ENCODE data around the gene C2orf68. TPM values are rescaled to one million over a fixed set of nuclear protein-coding genes. Genes with fewer than 3 reads are reported as not detected.
A peak's percentile ranks its signal among the peaks of the same experiment; 100 is the strongest.
"Not testable (repeated sequence)": the region's sequence is repeated elsewhere in the genome, so short reads cannot be mapped to it uniquely, and the experiment has no call there.

The C2orf68 gene
- total RNA-seq, 4 donors from 2014 or later, result 9.4 to 17.1 (median 14.7) TPM

DNA sequence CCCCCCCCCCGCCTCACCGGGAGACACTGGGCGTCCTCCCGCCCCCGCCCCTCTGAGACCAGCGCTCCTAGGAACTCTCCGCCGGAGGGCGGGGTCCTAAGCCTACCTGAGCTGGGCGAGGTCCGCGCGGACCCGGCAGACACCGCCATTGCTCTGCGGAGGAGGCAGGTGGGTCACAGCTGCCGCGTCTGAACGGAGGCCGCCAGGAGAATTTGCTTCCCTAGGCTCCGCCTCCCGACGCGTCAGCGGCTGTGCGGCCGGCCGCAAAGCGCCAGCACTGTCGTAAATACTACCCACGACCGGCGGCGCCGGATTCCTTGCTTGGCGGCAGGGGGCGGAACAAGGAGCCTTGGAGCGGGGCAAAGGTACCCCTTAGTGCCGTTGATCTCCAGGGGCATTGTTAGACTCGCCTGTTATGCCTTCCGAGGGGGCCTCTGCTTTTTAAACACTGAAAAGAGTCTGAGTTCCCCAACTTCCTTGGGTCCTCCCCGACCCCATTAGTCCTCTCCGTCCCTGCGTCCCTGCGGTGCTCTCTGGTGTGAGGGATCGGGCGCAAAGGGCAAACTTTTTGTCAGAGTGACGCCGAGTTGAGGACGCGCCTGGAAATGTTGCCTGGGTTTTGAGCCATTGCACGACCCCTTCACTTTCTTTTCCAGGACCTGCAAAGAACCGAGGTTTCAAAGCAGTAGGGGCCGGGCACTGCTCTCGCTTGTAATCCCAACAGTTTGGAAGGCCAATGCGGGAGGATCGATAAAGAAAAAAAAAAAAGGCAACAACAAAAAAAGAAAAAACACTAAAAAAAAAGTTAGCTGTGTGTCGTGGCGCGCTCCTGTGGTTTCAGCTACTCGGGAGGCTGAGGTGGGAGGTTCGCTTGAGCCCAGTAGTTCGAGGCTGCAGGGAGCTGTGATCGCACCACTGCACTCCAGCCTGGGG is 50.3 kb downstream of the C2orf68 start, which contains the start of gene GGCX:
Gene GGCX, minus strand, starts transcription at position 214 of the 933 bp plus-strand sequence. Its CDS starts 65 bp downstream, at position 149.
- H3K36me3 ChIP-seq, result peaks cover 5 to 29% (median 8%) of the 10 kb centered on the region in 3 donors
- TF ChIP-seq, protein P1, sequence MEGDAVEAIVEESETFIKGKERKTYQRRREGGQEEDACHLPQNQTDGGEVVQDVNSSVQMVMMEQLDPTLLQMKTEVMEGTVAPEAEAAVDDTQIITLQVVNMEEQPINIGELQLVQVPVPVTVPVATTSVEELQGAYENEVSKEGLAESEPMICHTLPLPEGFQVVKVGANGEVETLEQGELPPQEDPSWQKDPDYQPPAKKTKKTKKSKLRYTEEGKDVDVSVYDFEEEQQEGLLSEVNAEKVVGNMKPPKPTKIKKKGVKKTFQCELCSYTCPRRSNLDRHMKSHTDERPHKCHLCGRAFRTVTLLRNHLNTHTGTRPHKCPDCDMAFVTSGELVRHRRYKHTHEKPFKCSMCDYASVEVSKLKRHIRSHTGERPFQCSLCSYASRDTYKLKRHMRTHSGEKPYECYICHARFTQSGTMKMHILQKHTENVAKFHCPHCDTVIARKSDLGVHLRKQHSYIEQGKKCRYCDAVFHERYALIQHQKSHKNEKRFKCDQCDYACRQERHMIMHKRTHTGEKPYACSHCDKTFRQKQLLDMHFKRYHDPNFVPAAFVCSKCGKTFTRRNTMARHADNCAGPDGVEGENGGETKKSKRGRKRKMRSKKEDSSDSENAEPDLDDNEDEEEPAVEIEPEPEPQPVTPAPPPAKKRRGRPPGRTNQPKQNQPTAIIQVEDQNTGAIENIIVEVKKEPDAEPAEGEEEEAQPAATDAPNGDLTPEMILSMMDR (IDR thresholded peaks at IDR 0.05), result peak in 4 of 6 experiments; percentile 22 to 75 (median 58)
- TF ChIP-seq POLR2A (IDR thresholded peaks at IDR 0.05), result peak in 2 of 4 donors; percentile 63 to 87
- H3K27ac ChIP-seq, result peak within 1 kb of the TSS; percentile 83 to 91 (median 90)
- peak within 1 kb of the TSS; percentile 57 to 91 (median 78) for H3K4me3 ChIP-seq
- H3K9me3 ChIP-seq, result no peaks in the 10 kb centered on the region
- no peaks in the 10 kb centered on the region for H3K27me3 ChIP-seq
- intact Hi-C loops (cut with DNase I), result no loop called here
- 6 to 10% methylated on average over 12 to 31 of the region's 64 CpGs for WGBS, 2 donors
- H3K4me1 ChIP-seq, result peaks cover 16 to 29% (median 16%) of the 10 kb centered on the region in 3 donors
- DNase-seq, result peak; percentile 70

DNA sequence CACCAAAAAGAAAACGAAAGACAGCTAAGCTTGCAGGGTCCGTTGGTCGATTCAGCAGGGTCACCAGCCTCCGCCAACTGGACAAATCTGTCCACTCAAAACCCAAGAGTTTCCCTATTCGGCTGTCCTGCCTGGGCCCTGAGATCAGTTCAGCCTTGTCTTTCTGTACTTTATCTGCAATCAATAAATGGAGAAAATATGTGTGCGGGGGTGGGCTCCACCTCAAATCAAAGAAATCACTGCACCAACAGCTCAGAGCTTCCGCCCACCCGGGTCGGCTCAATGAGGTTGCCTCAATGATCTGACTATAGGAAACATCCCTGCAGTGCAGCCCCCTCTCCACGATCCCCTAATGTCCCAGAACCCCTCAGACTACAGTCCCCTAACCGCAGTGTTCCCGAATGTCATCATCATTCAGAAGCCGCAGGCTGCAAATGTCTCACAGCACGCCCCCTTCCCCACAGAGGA is 51.0 kb downstream of the C2orf68 start:
- WGBS, 2 donors, result 3 to 7% methylated on average over 9 to 11 of the region's 14 CpGs
- Histone ChIP-seq H3K4me3 (peak overlapping the region; percentile 57 to 91 (median 78)), H3K27me3 (no peaks in the 10 kb centered on the region), H3K4me1 (peaks cover 16 to 29% (median 16%) of the 10 kb centered on the region in 3 donors), H3K27ac (peak overlapping the region; percentile 83 to 91 (median 90)), H3K9me3 (no peaks in the 10 kb centered on the region), H3K36me3 (peaks cover 5 to 36% (median 8%) of the 10 kb centered on the region in 3 donors)
- DNase-seq, result no peak
- TF ChIP-seq, protein P1 (IDR thresholded peaks at IDR 0.05), result no peak
- no peak for TF ChIP-seq POLR2A (IDR thresholded peaks at IDR 0.05)
- intact Hi-C loops (cut with DNase I), result no loop called here

DNA sequence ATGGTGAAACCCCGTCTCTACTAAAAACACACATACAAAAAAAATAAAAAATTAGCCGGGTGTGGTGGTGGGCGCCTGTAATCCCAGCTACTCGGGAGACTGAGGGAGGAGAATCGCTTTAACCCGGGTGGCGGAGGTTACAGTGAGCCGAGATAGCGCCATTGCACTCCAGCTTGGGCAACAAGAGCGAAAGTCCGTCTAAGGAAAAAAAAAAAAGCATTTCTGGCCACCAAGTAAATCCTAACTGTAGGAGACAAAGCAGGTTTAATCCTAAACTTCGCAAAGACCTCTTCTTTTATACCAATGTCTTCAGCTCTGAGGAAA is 51.5 kb downstream of the C2orf68 start:
- WGBS, 2 donors, result 75 to 77% methylated on average over 11 to 12 of the region's 12 CpGs
- H3K27me3 ChIP-seq; DNase-seq; H3K9me3 ChIP-seq; intact Hi-C loops (cut with DNase I): not testable (repeated sequence)
- H3K36me3 ChIP-seq, result peaks cover 5 to 40% (median 8%) of the 10 kb centered on the region in 3 donors
- H3K4me3 ChIP-seq, result peak overlapping the region in 3 of 4 donors; percentile 72 to 91 (median 84)
- peaks cover 16 to 29% (median 16%) of the 10 kb centered on the region in 3 donors for H3K4me1 ChIP-seq
- H3K27ac ChIP-seq, result peak overlapping the region in 3 of 4 donors; percentile 83 to 91 (median 89)

DNA sequence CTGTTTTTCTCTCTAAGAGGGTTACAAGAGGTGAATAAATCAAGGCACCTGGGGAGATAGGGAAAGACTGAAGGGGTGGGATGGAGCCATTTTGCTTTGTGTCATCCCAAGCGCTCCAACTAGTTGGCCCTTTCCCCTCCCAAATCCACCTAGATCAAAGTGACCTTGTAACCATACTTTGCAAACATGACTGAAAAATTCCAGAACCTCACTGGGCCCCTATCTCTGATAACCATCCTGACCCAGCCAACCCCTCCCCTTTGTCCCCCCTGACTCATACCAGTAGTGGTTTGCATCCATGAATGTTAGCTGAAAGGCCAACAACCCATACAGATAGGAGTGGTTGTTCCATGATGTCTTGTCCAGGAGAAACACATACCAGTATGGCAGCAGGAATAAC is 53.7 kb downstream of the C2orf68 start:
- Histone ChIP-seq H3K9me3 (no peaks in the 10 kb centered on the region), H3K27me3 (no peaks in the 10 kb centered on the region), H3K4me1 (peaks cover 16 to 29% (median 16%) of the 10 kb centered on the region in 3 donors), H3K36me3 (peaks cover 13 to 62% (median 23%) of the 10 kb centered on the region in 3 donors), H3K4me3 (no peak overlapping the region), H3K27ac (no peak overlapping the region)
- intact Hi-C loops (cut with DNase I), result no loop called here
- DNase-seq, result no peak
- 93 to 100% methylated on average over 1 of the region's 1 CpG for WGBS, 2 donors
- TF ChIP-seq POLR2A (IDR thresholded peaks at IDR 0.05), result no peak
- TF ChIP-seq, protein P1 (IDR thresholded peaks at IDR 0.05), result no peak

DNA sequence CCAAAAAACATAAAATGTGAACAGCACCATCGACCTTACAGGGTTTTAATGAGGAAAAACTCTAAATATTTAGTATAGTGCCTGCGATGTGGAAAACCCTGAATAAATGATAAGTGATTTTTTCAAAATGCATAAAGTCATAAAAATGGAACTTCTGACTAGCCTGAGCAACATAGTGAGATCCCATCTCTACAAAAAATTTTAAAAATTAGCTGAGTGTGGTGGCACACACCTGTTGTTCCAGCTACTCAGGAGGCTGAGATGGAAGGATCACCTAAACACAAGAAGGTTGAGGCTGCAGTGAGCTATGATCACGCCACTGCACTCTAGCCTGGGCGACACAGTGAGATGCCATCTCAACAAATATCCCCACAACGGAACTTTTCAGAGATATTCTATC is 54.7 kb downstream of the C2orf68 start:
- DNase-seq, result no peak
- 94 to 95% methylated on average over 5 of the region's 5 CpGs for WGBS, 2 donors
- Histone ChIP-seq H3K36me3 (peaks cover 21 to 73% (median 31%) of the 10 kb centered on the region in 3 donors), H3K27me3 (no peaks in the 10 kb centered on the region), H3K9me3 (no peaks in the 10 kb centered on the region), H3K4me1 (peaks cover 15 to 30% (median 16%) of the 10 kb centered on the region in 3 donors), H3K27ac (no peak overlapping the region), H3K4me3 (no peak overlapping the region)
- TF ChIP-seq POLR2A (IDR thresholded peaks at IDR 0.05), result no peak
- TF ChIP-seq, protein P1 (IDR thresholded peaks at IDR 0.05), result no peak
- intact Hi-C loops (cut with DNase I), result no loop called here

Small RNA genes within 50 kb of the gene (small RNA-seq; reads per million reads assigned to genes)
- 0 reads per million in 4 donors for gene RN7SL126P

Other genes with a start within 250 kb of the C2orf68 start
- gene CAPG, start 201.7 kb downstream of the C2orf68 start, total RNA-seq, result 100 to 1,000 TPM; 185 to 301 (median 221) TPM
- under 1 TPM in 1 of 4 donors, not detected in 3; 0.50 TPM for gene SH2D6, start 193.4 kb downstream of the C2orf68 start, total RNA-seq
- 100 to 1,000 TPM in 2 of 4 donors, 10 to 100 TPM in 2; 81.8 to 272 (median 121) TPM for gene MAT2A, start 72.9 kb downstream of the C2orf68 start, total RNA-seq
- gene GGCX, start 50.6 kb downstream of the C2orf68 start, total RNA-seq, result 10 to 100 TPM; 19.7 to 27.5 (median 23.3) TPM
- 100 to 1,000 TPM in 1 of 4 donors, 10 to 100 TPM in 3; 78.8 to 144 (median 93.8) TPM for gene VAMP8, start 34.5 kb downstream of the C2orf68 start, total RNA-seq
- gene VAMP5, start 27.6 kb downstream of the C2orf68 start, total RNA-seq, result 10 to 100 TPM in 3 of 4 donors, 1 to 10 TPM in 1; 6.1 to 45.6 (median 17.0) TPM
- gene RNF181, start 16.3 kb downstream of the C2orf68 start, total RNA-seq, result 100 to 1,000 TPM in 3 of 4 donors, 10 to 100 TPM in 1; 88.3 to 128 (median 115) TPM
- 10 to 100 TPM in 1 of 4 donors, 1 to 10 TPM in 3; 6.3 to 15.8 (median 7.4) TPM for gene TMEM150A, start 9.4 kb downstream of the C2orf68 start, total RNA-seq
- gene USP39, start 4.1 kb upstream of the C2orf68 start, total RNA-seq, result 10 to 100 TPM; 37.0 to 53.6 (median 40.7) TPM
- not detected for gene SFTPB, start 56.1 kb upstream of the C2orf68 start, total RNA-seq
- gene GNLY, start 82.3 kb upstream of the C2orf68 start, total RNA-seq, result 1 to 10 TPM in 3 of 4 donors, under 1 TPM in 1; 0.76 to 6.1 (median 2.1) TPM
- gene ATOH8, start 141.9 kb upstream of the C2orf68 start, total RNA-seq, result 10 to 100 TPM in 2 of 4 donors, 1 to 10 TPM in 2; 2.0 to 24.6 (median 7.6) TPM